HG03342 (cell line): ENCODE measurements around the gene ADAMTS16.

Experiments used
- ATAC-seq: cut with Tn5 transposase; IDR thresholded peaks from one replicate; pipeline ENCODE4 v1.9.1; 2021; ENCODE audit warnings: mild to moderate bottlenecking, moderate library complexity; ENCODE audit not compliant: unreplicated experiment

ADAMTS16 gene

GRCh38 chr5:5220901-5221631 is 80.9 kb downstream of the ADAMTS16 start:
- no peak for ATAC-seq

GRCh38 chr5:5221724-5222123 is 81.6 kb downstream of the ADAMTS16 start:
- no peak for ATAC-seq

GRCh38 chr5:5231576-5231975 is 91.4 kb downstream of the ADAMTS16 start:
- ATAC-seq: no peak

DNA sequence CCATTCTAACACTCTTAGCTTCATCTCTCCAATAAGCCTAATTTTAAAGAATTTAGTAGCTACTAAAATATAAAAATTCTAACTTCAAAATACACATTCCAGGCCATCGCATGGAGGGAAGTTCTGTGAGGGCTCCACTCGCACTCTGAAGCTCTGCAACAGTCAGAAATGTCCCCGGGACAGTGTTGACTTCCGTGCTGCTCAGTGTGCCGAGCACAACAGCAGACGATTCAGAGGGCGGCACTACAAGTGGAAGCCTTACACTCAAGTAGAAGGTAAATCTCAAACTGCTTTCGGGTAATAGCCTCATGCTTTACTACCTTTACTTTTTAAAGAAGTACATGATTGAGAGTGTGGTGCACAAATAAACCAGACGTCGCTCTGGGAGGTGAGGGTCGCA is 94.8 kb downstream of the ADAMTS16 start:
- no peak for ATAC-seq

DNA sequence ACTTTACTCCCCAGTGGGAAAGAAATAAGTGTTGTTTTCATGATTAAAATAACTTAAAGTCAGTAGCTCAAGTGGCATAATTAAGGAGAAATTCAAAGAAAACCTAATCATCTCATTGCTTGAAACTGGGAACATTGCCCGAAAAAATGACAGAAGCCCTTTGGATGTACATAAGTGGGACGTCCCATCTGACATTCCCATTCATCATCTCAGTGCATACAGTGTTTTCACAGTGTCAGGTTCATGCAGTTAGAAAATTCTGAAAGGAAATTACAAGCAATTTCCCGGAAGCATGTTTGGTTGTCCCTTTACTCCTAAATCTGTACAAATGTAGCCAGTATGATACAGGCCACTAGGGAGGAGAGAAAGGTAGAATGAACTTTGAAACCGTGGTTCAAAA is 95.6 kb downstream of the ADAMTS16 start:
- ATAC-seq: no peak

- ATAC-seq: no peak
These were observed 99.1 kb downstream of the ADAMTS16 start for GRCh38 chr5:5239191-5239590.

DNA sequence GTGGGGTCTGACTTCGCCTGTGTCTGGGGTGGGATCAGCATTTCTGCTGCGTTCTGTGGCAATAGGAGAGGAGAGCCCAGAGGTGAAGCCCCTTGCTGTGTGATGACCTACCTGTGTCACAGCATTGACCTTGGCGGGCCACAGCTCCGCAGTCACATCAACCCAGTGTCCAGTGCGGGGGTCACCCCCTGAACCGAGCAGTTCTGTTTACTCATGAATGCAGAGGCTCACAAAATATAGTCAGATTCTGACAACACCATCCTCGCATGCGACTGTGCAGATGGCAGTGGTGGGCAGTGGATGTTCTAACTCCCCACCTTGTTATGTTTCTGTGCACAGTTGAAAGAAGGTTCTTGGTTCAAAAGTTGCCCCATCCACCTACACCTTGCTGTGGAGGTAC is 100.1 kb downstream of the ADAMTS16 start:
- no peak for ATAC-seq

DNA sequence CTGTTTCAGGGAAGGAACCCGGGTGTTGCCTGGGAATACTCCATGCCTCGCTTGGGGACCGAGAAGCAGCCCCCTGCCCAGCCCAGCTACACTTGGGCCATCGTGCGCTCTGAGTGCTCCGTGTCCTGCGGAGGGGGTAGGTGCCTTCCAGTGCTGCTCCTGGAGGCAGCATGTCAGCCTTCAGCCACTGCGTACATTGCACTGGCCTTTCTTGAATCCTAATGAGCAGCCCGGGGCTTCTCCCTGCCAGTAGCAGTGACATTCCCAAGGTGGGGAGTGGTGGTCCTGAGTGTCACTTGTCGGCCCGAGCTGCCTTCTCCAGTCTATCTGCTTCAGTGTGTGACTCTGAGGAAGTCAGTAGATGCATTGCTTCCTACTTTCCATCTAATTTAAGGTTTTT is 101.9 kb downstream of the ADAMTS16 start:
- ATAC-seq: no peak

GRCh38 chr5:5246736-5247135 is 106.6 kb downstream of the ADAMTS16 start:
- ATAC-seq: no peak

- ATAC-seq: no peak
These were observed 110.6 kb downstream of the ADAMTS16 start for GRCh38 chr5:5250758-5251157.

DNA sequence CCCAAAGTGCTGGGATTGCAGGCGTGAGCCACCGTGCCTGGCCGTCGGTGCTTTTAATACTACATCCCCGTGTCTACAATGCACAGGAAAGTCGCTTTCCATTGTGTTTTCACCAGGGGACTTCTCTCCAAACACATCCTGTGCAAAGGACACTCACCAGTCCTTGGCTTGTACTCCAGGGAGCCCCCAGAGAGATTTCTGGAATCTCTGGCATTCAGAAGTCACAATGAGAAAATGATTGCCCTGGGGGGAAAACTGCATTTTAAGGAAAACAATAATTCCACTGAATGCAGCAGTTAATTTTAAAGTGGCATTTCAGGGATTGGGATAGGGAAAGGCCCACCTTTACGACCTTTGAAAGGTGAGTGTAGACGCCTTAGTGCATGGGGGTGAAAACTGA is 112.0 kb downstream of the ADAMTS16 start:
- ATAC-seq: no peak

- ATAC-seq: no peak
These were observed 117.2 kb downstream of the ADAMTS16 start for GRCh38 chr5:5257353-5257752.

- no peak for ATAC-seq
These were observed 118.4 kb downstream of the ADAMTS16 start for GRCh38 chr5:5258564-5258963.

- ATAC-seq: no peak
These were observed 124.6 kb downstream of the ADAMTS16 start for GRCh38 chr5:5264727-5265126.

DNA sequence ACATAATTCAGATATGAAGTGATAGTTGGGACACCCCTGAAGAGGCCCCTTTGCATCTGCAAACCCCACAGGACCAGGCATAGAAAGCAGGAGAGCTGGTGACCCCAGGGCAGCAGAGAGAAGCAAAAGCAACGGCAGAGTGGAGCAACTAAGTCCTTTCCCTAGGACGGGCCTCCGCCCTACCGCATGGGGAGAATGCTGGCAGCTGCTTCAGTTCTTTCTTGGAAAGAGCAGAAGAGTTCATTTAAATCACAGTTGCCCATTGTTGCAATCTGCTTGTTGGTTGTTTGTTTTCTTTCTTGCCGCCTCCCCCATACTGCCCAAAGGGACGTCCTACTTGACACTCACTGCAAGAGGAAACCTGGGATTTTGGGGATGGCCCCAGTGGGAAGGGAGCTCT is 126.2 kb downstream of the ADAMTS16 start:
- no peak for ATAC-seq

DNA sequence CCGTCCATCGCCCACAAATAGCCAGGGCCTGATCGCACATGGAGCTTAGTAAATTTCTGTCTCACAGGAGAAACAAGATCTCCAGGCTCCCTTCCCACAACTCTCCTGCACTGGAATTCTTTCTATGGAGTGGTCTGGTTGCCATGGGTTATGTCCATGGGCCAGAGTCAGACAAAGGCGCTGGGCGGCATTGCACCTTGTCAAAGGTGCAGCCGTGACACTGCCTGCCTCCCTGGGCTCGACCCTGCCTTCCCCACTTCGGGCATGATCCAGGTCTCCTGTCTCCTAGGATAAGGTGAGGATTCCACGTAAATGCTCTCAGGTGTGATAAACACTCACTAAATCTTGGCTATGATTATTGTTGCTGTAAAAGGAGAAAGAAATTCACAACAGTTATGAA is 130.0 kb downstream of the ADAMTS16 start:
- no peak for ATAC-seq

DNA sequence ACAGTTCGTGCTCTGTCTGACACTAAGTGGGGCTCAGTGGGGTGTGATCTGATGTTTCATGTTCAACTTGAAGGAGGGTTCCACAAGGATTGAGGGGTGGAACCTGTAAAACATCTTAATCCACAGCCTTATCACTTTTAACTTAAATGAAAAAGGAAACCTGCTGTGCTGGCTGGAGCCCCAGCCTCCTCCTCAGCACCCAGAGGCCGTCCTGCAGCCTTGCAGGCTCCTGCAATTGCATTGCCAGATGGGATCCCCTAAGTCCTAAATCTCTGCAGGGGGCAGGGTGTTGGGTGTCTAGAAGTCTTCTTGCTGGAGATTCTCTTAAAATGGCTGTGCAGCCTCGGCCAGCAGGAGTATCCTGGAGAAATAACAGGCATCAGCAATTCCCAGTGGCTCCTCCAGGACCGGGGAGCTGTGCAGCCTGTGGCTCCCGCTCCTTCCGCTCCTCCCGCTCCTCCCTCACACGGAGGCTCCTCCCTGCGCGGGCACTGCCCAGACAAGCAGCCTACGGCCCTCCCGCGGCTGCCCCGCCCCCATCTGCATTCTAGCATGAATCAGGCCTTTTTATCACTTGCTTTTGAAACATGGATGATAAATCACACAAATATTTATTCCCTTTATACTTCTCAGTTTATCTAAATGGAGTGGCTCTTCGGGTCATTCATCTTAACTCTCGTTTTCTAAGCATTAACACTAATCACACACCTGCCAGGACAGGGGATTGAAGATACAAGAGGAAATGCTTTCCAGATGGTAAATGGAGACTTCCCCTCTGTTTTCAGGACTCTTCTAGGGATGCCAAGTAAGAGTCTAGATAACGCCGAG is 131.0 kb downstream of the ADAMTS16 start:
- ATAC-seq: no peak

DNA sequence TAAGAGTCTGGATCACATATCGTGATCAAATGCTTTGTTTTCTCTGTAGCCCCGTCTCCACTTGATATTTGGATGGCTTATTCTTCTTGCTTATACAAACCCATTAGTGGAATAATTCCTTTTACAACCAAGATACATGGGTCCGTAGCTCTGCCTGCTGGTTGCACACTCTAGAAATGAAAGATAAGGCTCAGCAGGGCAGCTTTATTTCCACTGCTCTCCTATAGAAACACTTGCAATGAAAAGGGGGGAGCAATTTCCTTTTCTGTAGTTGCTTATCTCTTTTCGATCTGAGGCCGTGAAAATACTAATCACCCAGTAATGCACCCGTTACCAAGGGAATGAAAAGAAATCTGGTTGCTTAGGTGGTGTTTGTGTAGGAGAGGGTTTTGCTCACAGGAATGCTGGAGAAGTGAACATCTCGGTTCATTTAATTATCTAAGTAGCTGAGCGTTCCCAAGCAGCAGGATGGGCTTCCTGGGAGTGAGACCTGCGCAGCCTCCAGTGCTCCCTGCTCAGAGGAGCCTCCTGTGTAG is 131.7 kb downstream of the ADAMTS16 start:
- ATAC-seq: no peak

DNA sequence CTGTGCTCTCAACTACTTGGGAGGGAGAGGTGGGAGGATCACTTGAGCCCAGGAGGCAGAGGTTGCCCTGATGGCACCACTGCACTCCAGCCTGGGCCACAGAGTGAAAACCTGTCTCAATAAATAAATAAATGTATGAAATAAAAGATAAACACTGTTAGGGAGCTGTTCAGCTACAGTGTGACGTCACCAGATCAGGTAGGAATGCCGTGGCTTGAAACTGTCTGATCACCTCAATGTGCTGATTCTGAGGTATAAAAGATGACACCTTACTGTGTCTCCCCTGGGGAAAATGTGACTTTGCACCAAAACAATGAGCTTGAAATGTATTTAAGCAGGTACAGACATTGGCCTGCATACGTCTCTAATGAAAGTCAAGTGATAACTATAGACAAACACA is 133.3 kb downstream of the ADAMTS16 start:
- no peak for ATAC-seq

DNA sequence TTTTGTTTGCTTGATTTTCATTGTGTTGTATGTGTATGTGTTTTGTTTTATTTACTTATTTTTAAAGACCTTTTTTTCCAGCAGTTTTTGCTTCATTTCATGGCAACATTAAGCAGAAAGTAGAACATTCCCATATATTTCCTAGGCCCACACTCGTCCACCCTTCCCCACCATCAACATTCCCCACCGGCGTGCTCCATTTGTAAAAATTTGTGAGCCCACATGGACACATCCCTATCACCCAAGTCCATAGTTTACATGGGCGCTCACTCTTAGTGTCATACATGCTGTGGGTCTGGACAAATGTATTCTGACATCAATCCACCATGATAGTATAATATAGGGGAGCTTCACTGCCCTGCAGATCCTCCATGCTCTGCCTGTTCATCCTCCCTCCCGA is 133.8 kb downstream of the ADAMTS16 start:
- ATAC-seq: no peak

- no peak for ATAC-seq
These were observed 135.1 kb downstream of the ADAMTS16 start for GRCh38 chr5:5275211-5275610.

DNA sequence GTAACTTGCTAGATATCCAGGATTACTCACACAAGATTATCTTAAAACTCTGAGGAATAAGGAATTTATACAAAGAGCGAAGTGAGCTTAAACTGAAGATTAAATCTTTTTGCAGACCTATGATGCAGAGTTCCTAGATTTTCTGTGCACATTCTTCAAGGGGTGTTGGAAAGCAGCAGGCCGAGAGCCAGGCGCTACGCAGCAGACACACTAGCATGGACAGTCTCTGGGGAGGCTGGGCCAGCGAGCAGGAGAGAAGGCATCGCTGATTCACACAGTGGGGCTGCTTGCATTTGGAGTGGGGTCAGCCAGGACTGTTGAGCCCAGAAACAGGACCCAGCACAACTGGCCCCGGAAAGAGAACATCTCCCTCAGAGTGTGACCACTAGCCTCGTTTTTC is 136.3 kb downstream of the ADAMTS16 start:
- ATAC-seq: no peak
